HG03060 (cell line): ENCODE results near the gene TCERG1L.

Experiments
- ATAC-seq: cut with Tn5 transposase; IDR thresholded peaks from one replicate; pipeline ENCODE4 v1.9.1; 2021; ENCODE audit warnings: low read depth, moderate number of reproducible peaks; ENCODE audit not compliant: unreplicated experiment

The TCERG1L gene

GRCh38 chr10:131093795-131094366 is 217.6 kb downstream of the TCERG1L start:
- no peak for ATAC-seq

DNA sequence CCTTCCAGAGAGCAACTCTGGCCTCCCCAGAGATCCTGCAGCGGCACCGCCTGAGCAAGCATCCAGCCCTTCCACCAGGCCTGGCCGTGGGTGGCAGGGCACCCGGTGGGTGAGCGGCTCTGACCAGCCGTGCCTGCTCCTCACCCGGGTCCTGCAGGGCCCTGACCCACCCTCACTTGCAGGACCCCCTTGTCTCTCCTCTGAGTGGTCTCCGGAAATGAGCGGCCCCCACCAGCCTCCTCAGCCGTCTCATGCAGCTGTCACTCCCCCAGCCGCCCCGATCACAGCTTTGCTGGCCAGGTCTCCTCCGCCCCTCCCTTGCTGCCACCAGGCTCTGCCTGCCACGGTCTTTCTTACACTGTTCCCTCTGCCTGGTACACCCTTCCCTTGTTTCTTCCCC is 218.2 kb downstream of the TCERG1L start:
- ATAC-seq = no peak

DNA sequence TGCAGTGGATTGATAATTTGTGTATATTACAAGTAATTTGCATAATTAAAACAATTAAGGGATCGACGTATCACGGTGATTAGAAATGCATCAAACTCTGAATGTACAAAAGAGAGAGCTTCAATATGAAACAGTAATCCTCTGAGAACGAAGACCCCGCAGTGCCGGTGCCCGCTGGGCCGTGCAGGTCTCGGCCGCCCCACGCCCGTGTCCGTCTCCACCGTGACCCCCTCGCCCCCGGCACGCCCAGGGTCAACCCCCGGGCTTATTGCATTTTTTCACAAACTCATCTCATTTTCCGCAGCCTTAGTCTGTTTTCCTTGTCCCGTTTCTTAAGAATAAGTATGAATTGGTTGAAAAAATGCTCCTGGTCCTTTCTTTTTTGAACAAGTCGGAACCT is 218.6 kb downstream of the TCERG1L start:
- no peak for ATAC-seq

GRCh38 chr10:131092386-131092785 is 219.1 kb downstream of the TCERG1L start:
- ATAC-seq = no peak

- no peak for ATAC-seq
These were observed 219.8 kb downstream of the TCERG1L start for GRCh38 chr10:131091682-131092081.

DNA sequence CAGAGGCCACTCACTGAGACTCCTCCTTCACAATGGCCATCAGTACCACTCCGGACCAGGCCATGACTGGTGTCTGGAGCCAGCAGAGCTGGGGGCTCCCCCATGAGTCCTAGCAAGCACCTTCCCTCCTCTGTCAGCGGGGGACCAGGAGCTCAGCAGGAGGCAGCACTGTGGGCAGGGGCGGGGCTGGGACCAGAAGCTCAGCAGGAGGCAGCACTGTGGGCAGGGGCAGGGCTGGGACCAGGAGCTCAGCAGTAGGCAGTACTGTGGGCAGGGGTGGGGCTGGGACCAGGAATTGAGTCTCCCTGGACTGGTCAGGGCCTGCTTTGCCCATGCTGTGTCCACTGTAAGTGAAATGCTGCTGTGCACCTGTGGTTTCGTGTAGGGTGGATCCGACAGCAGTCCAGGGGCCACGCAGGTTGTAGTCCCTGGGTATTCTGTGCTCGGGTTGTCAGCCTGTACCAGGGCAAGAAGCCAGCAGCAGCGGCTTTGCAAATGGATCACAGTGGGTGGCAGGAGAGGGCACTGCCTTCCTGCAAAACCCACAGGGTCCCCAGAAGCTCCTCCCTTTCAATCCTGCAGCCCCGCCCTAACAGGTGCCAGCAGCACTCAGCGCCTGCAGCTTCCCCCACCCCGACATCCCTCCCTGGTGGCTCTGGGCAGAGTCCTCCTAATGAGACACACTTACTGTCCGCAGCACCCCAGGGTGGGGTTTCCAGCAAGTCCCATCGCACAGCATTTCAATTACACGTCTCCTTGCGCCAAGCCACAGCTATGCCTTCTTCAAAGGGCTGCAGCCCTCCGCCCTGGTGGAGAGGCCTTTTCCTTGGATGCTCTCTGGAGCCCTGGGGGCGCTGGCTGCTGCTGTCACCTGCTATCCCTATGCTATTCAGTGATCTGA is 220.5 kb downstream of the TCERG1L start:
- no peak for ATAC-seq

DNA sequence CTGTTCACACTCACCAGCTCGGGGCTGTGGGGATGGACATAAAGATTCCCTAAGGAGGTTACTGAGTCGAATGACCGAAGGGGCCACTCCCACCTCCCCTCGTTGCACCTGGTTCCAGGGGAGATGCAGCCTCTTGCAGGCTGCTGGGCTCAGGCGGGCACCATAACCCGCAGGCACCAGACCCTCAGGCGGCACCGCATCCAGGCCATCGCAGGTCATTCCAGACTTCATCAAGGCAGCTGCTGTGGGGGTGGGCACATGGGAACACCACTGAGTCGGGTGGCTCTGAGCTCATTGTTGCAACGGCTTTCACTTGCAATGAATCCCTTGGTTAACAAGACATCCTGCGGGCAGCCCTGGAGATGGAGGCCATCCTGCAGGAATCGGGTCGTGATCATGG is 221.7 kb downstream of the TCERG1L start:
- ATAC-seq = no peak

- ATAC-seq = no peak
These were observed 222.4 kb downstream of the TCERG1L start for GRCh38 chr10:131089150-131089549.

DNA sequence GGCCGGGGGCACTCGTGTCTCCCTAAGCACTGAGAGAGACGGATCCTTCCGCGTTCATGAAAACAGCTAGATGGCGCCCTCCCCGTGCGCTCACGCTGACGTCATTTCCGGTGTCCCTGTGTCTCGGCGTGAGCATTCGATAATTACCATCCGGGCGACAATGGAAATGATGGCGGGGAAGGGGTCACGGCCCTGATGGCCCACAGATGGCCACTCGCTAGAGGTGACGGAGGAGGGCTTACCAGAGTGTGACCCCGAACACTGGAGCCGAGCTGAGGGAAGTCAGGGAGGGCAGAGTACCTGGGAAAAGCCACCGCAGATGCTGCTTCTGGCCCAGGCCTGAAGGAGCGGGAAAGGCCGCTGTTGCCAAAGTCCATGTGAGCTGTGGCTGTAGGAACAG is 222.9 kb downstream of the TCERG1L start:
- no peak for ATAC-seq

- no peak for ATAC-seq
These were observed 223.9 kb downstream of the TCERG1L start for GRCh38 chr10:131087464-131088215.

GRCh38 chr10:131086511-131086910 is 225.0 kb downstream of the TCERG1L start:
- no peak for ATAC-seq

- ATAC-seq = no peak
These were observed 225.4 kb downstream of the TCERG1L start for GRCh38 chr10:131086094-131086493.

DNA sequence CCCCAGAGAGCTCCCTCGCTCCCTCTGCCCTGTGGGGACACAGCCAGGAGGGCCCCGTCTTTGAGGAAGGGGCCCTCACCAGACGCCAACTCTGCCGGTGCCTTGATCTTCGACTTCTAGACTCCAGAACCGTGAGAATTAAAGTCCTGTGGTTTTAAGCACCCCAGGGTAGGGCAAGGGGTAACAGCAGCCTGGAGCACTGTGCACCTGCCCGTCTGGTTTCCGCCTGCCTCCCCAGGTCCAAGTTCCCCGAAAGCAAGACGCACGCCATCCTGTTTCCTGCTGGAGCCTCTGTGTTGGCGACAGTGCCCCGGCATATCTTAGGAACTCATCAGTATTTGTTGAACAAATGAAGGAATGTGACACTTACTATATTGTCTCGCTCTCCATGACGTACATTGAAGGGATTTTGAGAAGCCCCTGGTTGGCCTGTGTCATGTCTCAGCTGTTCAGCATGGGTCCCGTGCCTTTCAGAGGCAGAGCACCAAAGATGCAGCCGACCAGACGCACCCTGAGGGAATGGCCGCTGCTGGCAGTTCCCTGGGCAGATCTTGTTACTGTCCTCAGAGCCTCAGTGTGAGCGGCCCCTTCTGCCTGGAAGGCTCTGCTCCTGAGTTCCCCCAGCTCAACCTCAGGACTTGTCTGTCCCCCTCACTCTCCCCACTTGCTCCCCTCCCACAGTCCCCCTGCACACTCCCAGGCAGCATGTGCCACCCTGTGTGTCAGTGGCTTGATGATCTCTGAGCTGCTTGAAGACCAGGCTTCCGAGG is 226.2 kb downstream of the TCERG1L start:
- ATAC-seq = no peak

- no peak for ATAC-seq
These were observed 226.8 kb downstream of the TCERG1L start for GRCh38 chr10:131084791-131085090.

DNA sequence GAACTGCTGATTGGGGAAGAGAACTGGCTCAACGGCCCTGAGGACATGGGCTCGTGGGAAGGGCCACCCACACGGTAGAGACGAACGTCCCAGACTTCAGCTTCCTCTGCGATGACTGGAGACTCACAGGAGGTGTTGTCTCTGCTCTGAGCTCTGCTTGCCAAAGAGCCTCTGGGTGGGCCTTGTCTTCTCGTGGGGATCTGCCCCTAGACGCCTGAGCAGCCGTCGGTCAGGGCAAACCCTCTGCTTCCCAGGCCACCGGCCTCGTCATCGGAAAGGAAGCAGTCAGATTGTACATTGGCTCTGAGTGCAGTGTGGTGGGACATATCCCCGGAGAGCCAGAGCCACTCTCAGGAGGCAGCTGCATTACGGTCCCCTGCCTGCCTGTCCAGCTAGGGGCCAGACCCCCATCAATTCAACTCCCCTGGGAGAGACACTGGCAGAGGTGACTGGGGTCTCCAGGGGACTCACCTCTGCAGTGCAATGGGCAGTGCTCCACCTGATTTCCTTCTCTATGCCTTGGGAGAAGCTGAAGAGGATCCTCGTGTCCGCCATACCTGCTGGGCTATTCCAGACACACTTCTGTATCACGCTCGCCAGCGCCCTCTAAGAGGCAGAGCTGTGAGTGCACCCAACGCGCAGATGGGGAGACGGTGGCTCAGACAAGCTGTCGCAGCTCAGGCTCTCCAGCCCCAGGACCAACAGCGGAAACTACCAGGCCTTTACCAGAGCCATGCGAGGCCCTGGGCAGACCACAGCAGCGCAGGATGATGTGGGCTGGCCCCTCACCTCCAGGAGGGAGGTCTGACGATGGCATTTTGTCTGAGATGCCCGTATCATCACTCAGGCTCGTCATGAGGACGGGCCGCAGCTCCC is 227.4 kb downstream of the TCERG1L start:
- ATAC-seq = no peak

DNA sequence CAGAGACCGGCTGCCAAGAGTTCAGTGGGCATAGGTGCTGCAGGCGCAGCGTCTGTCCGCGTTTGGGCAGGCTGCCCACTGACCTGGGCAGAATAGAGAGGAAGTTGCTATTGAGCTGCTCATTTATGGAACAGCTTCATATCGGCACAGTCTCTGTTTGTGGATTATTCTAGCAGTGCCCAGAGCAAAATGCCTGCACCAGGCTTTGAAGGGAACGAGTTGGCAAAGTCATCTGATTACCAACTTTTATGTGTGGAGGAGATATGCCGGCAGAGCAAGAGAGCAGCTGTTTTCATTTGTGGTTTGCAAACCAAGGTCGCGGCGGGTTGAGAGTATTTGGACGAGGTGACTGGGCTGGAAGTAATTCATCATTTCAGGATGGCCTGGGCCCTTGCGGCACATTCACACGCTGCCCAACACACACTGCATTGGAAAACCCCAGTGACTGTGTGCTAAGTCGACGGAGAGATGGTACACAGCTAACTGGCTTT is 228.5 kb downstream of the TCERG1L start:
- no peak for ATAC-seq

GRCh38 chr10:131082201-131082850 is 229.2 kb downstream of the TCERG1L start:
- ATAC-seq = no peak

DNA sequence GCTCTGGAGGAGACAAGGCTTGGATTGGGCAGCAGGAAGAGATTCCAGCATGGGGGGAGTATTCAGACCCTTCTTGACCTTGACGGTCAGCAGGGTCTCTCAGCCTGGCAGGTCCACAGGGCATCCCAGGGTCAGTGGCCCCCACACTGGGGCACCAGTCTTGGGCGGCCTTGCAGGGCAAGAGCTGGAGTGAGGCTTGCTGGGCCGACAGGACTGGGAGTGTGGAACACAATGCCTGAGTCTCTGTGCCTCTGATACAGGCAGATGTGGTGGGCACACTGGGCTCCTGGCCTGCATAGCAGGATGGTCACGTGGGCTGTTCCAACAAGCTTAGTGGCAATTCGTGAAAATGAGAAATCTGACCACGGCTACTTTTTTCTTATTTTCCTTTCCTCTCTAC is 229.7 kb downstream of the TCERG1L start:
- no peak for ATAC-seq

DNA sequence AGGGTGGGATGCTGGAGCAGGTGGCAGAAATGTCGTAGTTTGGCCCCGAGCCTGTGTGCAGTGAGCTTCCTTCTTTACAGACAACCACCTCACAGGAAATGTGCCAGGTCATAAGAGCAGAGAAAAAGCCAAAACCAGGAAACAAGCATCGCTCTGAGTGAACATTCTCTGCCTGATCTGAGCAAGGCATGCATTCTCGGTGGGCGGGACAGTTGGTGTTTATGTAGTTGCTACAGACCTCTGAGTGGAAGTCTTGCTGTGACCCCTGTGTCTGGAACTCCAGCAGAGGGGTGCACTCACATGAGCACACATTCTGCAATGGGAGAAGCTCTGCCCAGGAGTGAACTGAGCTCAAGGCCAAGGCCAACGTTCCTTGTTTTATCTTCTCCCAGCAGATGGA is 230.1 kb downstream of the TCERG1L start:
- no peak for ATAC-seq
